ENCODE data around the gene PLPPR3. TPM values are rescaled to one million over a fixed set of nuclear protein-coding genes. Genes with fewer than 3 reads are reported as not detected.

PLPPR3 gene
- total RNA-seq, 4 donors from 2014 or later = not detected

GRCh38 chr19:797528-798414 is 24.0 kb downstream of the PLPPR3 start:
- intact Hi-C loops (cut with DNase I) = no loop called here
- WGBS, 2 donors = 0% methylated on average over 14 of the region's 129 CpGs; no CpG with 5 or more reads in 1 of the 2 donors
- TF ChIP-seq POLR2A (IDR thresholded peaks at IDR 0.05) (peak in 1 of 4 donors; percentile 51), CTCF (IDR thresholded peaks at IDR 0.05) (peak in 3 of 6 experiments; percentile 2 to 59 (median 9))
- peak overlapping the region; percentile 84 to 99 (median 96) for H3K4me3 ChIP-seq
- DNase-seq = peak; percentile 56
- no peaks in the 10 kb centered on the region for H3K9me3 ChIP-seq
- peak overlapping the region; percentile 95 to 100 (median 100) for H3K27ac ChIP-seq
- H3K27me3 ChIP-seq = no peaks in the 10 kb centered on the region
- H3K36me3 ChIP-seq = peaks cover 0 to 35% (median 5%) of the 10 kb centered on the region in 3 donors
- peaks cover 55 to 65% (median 57%) of the 10 kb centered on the region in 3 donors for H3K4me1 ChIP-seq

- intact Hi-C loops (cut with DNase I) = no loop called here
- peak in 2 of 6 experiments; percentile 9 to 63 for TF ChIP-seq CTCF (IDR thresholded peaks at IDR 0.05)
- peak in 3 of 4 donors; percentile 19 to 89 (median 72) for TF ChIP-seq POLR2A (IDR thresholded peaks at IDR 0.05)
- H3K9me3 ChIP-seq = no peaks in the 10 kb centered on the region
- peaks cover 0 to 27% (median 5%) of the 10 kb centered on the region in 3 donors for H3K36me3 ChIP-seq
- DNase-seq = peak; percentile 100
- H3K4me3 ChIP-seq = peak within 1 kb of the TSS; percentile 84 to 99 (median 96)
- peak within 1 kb of the TSS; percentile 96 to 100 (median 100) for H3K27ac ChIP-seq
- peaks cover 48 to 65% (median 51%) of the 10 kb centered on the region in 3 donors for H3K4me1 ChIP-seq
- no peaks in the 10 kb centered on the region for H3K27me3 ChIP-seq
- 1% methylated on average over 22 of the region's 83 CpGs; no CpG with 5 or more reads in 1 of the 2 donors for WGBS, 2 donors
Measured at GRCh38 chr19:796692-797527, 24.8 kb downstream of the PLPPR3 start, which contains the start of gene PTBP1. Gene PTBP1 (plus strand): TSS chr19:797452. CDS start chr19:797498, 46 bp downstream.

- no peak for DNase-seq
- H3K36me3 ChIP-seq = peaks cover 0 to 18% (median 5%) of the 10 kb centered on the region in 3 donors
- peaks cover 39 to 63% (median 44%) of the 10 kb centered on the region in 3 donors for H3K4me1 ChIP-seq
- no peaks in the 10 kb centered on the region for H3K9me3 ChIP-seq
- H3K27me3 ChIP-seq = no peaks in the 10 kb centered on the region
- peak overlapping the region; percentile 90 to 96 (median 92) for H3K27ac ChIP-seq
- 65 to 75% methylated on average over 7 to 17 of the region's 39 CpGs for WGBS, 2 donors
- intact Hi-C loops (cut with DNase I) = no loop called here
- no peak for TF ChIP-seq CTCF (IDR thresholded peaks at IDR 0.05)
- no peak for TF ChIP-seq POLR2A (IDR thresholded peaks at IDR 0.05)
- peak overlapping the region; percentile 64 to 99 (median 89) for H3K4me3 ChIP-seq
Measured at GRCh38 chr19:795691-796581, 25.8 kb downstream of the PLPPR3 start.

- TF ChIP-seq CTCF (IDR thresholded peaks at IDR 0.05) (no peak), POLR2A (IDR thresholded peaks at IDR 0.05) (no peak)
- Histone ChIP-seq H3K36me3 (peaks cover 0 to 10% (median 2%) of the 10 kb centered on the region in 3 donors), H3K9me3 (no peaks in the 10 kb centered on the region), H3K27ac (peak overlapping the region in 3 of 4 donors; percentile 73 to 96 (median 90)), H3K4me3 (peak overlapping the region in 1 of 4 donors; percentile 12), H3K27me3 (no peaks in the 10 kb centered on the region), H3K4me1 (peaks cover 31 to 57% (median 36%) of the 10 kb centered on the region in 3 donors)
- intact Hi-C loops (cut with DNase I) = no loop called here
- no peak for DNase-seq
- WGBS, 2 donors = 57 to 100% methylated on average over 3 to 13 of the region's 28 CpGs
Measured at GRCh38 chr19:795073-795611, 26.6 kb downstream of the PLPPR3 start.

Measured in esophagus squamous epithelium (tissue), 5 donors.